HG03060 (cell line): ENCODE results near the gene NNMT.

Experiments
- ATAC-seq: cut with Tn5 transposase; IDR thresholded peaks from one replicate; pipeline ENCODE4 v1.9.1; 2021; ENCODE audit warnings: low read depth, moderate number of reproducible peaks; ENCODE audit not compliant: unreplicated experiment

The NNMT gene

GRCh38 chr11:114282488-114282887, 13.7 kb upstream of the NNMT start:
- no peak for ATAC-seq

- no peak for ATAC-seq
These were observed 12.8 kb upstream of the NNMT start for GRCh38 chr11:114283422-114283821.

- ATAC-seq, result no peak
These were observed 12.2 kb upstream of the NNMT start for GRCh38 chr11:114284021-114284420.

GRCh38 chr11:114284914-114285313, 11.3 kb upstream of the NNMT start:
- ATAC-seq, result no peak

- ATAC-seq, result no peak
These were observed 10.6 kb upstream of the NNMT start for GRCh38 chr11:114285599-114285998.

GRCh38 chr11:114286229-114286628, 10.0 kb upstream of the NNMT start:
- ATAC-seq, result no peak

- no peak for ATAC-seq
These were observed 9.0 kb upstream of the NNMT start for GRCh38 chr11:114287154-114287553.

- ATAC-seq, result no peak
These were observed 8.1 kb upstream of the NNMT start for GRCh38 chr11:114288136-114288535.

GRCh38 chr11:114289779-114290178, 6.4 kb upstream of the NNMT start:
- ATAC-seq, result no peak

GRCh38 chr11:114290503-114291235, 5.5 kb upstream of the NNMT start:
- ATAC-seq, result no peak

GRCh38 chr11:114291381-114291780, 4.8 kb upstream of the NNMT start:
- no peak for ATAC-seq

- ATAC-seq, result no peak
These were observed 4.1 kb upstream of the NNMT start for GRCh38 chr11:114291842-114292680.

GRCh38 chr11:114293201-114293711, 2.9 kb upstream of the NNMT start:
- no peak for ATAC-seq

- ATAC-seq, result no peak
These were observed 590 bp downstream of the NNMT start for GRCh38 chr11:114296605-114297372.

GRCh38 chr11:114297806-114298709, 1.9 kb downstream of the NNMT start:
- no peak for ATAC-seq

GRCh38 chr11:114298710-114299109, 2.5 kb downstream of the NNMT start:
- no peak for ATAC-seq

GRCh38 chr11:114301088-114301487, 4.9 kb downstream of the NNMT start:
- no peak for ATAC-seq

GRCh38 chr11:114301927-114302326, 5.7 kb downstream of the NNMT start:
- ATAC-seq, result no peak

GRCh38 chr11:114302663-114303062, 6.5 kb downstream of the NNMT start:
- no peak for ATAC-seq

- no peak for ATAC-seq
These were observed 7.9 kb downstream of the NNMT start for GRCh38 chr11:114304065-114304464.
